HG03135 (cell line): Measurements from ENCODE around the gene SIGMAR1.
A peak's percentile ranks its signal among the peaks of the same experiment; 100 is the strongest.

Source experiments
- ATAC-seq: cut with Tn5 transposase; IDR thresholded peaks from one replicate; pipeline ENCODE4 v1.9.1; 2021; ENCODE audit warnings: mild to moderate bottlenecking, moderate library complexity; ENCODE audit not compliant: unreplicated experiment

SIGMAR1 gene

DNA sequence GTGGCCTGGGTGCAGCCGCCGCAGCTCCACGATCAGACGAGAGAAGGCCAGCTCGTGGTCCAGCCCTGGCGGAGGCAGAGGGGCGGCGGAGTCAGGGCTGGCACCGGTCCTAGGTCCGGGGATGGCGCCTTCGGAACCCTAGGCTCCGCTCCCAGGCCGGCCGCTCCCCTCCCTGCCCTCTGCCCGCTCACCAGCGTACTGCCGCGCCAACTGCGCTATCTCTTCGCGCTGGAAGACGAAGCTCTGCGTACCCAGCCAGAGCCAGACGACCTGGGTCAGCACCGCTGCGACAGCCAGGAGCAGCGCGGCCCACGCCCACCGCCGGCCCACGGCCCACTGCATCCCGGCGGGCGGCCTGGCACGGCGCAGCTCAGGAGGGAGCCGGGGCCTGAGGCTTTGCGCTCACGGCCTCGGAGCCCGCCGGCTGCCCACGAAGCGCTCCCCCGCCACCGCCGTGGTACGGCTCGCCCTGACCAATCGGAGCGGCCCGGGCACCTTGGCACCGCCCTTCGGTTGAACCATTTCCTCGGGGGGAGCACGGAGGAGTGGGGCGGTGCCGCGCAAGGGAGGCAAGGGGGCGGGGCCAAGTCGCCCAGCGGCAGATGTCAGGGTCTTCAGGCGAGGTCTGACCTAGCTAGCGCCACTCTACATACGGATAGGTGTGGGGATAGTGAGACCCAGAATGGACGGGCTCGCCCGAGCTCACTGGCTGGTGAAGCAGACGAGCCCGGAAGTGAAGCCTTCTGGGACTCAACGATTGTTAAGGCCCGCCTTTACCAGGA, at the start of gene SIGMAR1:
Gene SIGMAR1, minus strand, starts transcription at position 432 of the 782 bp plus-strand sequence. Its CDS starts 90 bp downstream, at position 342.
- ATAC-seq: peak; percentile 86

- ATAC-seq: no peak
Observed at GRCh38 chr9:34686732-34687131, 49.1 kb upstream of the SIGMAR1 start.

DNA sequence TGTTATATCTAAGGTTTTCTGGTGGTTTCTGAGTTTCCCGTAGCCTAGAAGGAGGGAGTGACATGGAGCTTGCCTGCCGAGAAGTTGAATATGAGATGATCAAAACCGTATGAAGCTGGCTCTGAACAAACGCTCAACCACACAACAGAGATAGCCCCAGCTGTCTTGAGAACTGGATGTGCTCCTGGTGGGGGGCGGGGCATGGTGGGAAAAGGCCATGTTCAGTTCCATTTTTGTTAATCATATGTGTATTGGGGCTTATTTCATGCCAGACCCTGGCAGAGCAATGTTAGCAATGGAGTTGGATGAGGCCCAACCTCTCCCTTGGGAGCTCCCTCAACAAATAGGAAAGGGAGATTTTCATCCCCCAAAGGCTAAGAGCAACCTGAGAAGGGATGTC, 48.6 kb upstream of the SIGMAR1 start:
- no peak for ATAC-seq

DNA sequence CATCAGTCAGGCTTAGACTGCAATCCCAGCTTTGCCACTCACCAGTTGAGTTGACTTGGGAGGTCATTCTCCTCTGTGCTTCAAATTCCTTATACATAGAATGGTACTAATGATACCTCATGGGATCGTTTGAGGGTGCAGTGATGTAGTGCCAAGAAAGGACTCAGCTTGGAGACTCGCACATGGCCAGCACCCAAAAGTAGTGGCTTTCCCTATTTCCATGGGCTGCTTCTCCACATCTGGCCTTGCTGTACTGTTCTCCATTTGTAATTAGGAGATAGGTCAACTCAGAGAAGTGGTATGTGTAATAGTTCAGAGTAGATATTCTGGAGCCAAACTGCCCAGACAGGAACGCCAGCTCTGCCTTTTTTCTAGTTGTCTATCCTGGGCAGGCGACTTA, 48.0 kb upstream of the SIGMAR1 start:
- no peak for ATAC-seq

DNA sequence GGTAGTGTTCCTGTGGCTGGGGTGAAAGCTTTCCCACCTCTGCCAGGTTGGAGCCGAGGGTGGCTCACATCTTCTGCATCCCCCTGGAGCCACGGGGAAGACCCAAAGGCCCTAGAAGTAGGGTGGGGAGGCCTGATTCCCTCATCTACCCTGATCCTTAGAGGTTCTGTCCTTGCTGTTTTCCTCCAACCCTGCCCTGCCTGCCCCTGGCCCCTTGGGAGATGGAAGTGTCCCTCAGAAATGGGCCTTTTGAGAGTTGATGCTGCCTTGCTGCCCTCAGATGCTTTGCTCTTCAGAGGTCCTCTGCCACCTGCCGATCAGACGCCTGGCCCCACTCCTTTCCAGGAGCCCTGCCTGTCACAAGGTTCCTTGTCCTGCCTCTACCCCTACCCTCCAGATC, 47.2 kb upstream of the SIGMAR1 start:
- ATAC-seq: no peak

DNA sequence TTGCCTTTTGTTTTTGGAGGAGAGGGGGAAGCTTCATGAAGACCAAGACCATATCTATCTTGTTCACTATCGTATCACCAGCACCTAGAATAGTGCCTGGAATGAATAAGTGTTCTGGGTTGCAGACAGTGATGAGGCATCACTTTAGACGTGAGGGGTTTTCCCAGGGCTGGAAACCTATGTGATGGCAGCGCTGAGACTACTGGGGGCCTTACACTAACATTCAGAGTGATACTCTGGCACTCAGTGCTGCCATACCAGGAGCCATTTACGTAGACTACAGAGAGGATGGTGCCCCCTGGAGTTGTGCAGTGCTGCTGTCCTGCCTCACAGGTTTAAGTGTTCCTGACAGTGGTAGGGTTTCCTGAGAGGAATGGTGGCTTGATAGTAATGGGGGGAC, 46.6 kb upstream of the SIGMAR1 start:
- no peak for ATAC-seq

- no peak for ATAC-seq
Observed at GRCh38 chr9:34675869-34676268, 38.3 kb upstream of the SIGMAR1 start.

GRCh38 chr9:34675048-34675714, 37.6 kb upstream of the SIGMAR1 start:
- no peak for ATAC-seq

DNA sequence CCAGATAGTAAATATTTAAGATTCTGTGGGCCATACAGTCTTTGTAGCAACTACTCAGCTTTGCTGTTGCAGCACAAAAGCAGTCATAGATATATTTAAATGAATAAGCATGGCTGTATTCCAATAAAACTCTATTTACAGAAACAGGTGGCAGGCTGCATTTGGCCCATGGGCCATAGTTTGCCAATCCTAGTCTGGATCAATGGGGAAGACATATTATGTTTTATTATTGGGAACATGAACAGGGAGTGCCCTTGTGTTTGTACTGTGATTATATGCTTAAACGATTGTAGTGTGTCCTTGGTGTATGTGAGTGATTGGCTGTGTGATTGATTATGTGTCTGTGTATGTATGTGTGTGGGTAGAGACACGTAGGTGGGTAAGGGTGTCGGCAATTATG, 36.9 kb upstream of the SIGMAR1 start:
- ATAC-seq: no peak

DNA sequence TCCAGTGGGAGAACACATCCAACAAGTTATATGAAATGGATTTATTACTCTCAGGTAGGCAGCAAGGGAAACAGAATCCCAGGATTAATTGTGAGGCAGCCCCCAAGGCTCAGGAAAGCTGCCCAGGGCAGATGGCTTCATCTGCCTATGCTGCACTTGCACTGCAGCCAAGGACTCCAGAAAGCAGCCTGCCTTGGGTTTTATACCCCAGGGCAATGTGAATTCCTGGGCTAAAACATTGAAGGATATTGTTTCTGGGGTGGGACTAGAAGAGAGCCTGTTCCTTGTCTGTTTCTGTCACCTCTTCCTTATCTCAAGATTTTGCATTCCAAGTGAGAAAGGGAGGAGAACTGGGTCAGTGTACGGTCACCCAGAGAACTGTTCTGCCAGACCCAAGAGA, 33.7 kb upstream of the SIGMAR1 start:
- no peak for ATAC-seq

- no peak for ATAC-seq
Observed at GRCh38 chr9:34669809-34670562, 32.4 kb upstream of the SIGMAR1 start.

- ATAC-seq: peak; percentile 50
Observed at GRCh38 chr9:34665381-34666250, 28.0 kb upstream of the SIGMAR1 start.

DNA sequence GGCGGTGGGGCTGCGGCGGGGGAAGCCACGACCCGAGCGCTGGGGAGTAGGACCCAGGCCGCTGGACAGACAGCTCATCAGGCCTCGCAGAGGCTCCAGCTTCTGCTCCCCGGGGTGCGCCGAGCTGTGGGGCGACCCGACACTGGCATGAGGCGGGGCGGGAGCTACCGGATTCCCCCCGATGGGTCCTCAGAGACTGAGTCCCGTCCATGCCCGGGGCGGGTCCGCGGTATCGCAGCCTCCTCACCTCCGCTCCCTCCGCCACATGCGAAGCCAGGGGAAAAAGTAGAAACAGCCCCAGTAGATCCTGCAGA, 27.4 kb upstream of the SIGMAR1 start:
- peak; percentile 14 for ATAC-seq

DNA sequence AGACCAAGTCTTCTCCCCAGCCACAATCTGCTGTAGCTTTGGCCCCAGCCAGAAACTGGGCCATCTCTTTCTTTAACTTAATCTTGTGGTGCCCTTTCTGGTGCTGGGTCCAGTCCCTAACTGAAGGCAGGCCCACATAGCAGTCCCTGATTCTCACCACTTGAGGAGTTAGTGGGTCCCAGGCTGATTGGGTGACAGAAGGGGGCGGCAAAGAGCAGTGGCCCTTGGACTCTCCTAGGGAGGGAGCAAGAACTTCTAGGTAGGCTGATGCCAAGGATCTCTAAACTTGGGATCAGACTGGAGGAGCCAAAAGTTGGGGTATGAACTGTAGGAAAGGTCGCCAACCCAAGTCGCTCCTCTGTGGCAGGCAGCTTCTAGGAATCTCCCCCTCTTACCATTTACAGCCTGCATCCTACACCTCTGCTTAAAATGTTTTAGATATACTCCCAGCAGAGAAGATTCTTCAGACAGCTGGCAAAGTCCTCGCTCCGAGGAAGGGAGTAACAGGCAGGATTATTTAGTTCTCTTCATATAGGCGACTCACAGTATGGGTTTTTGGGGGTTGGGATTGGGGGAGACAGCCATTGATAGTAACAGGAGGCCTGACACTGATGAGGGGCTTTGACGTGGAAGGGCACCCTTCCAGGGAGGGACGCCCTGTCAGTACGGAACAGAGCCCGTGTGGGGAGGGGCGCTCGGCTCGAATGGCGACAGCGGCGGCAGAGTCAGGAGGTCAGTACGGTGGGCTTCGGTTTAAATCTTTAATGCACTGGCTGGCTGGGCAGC, 26.9 kb upstream of the SIGMAR1 start:
- peak; percentile 65 for ATAC-seq

DNA sequence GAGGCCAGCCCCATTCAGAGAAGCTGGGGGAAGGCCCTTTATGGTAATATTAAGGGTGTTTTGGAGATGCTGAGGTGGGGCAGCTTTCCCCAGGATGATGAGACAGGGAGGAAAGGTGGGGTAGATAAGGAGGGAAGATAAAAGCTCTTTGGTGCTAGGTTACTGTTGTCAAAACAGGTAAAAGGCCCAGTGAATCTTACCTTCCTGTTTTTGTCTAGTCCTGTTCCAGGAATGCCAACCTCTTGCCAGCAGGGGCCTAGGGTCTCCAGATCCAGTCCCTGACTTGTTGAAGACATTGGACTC, 25.7 kb upstream of the SIGMAR1 start:
- ATAC-seq: no peak

- ATAC-seq: no peak
Observed at GRCh38 chr9:34662526-34663302, 25.1 kb upstream of the SIGMAR1 start, which contains the start of gene CCL27. TSS of gene CCL27 (minus strand) at chr9:34662657. CDS start at chr9:34662633, 24 bp downstream.

DNA sequence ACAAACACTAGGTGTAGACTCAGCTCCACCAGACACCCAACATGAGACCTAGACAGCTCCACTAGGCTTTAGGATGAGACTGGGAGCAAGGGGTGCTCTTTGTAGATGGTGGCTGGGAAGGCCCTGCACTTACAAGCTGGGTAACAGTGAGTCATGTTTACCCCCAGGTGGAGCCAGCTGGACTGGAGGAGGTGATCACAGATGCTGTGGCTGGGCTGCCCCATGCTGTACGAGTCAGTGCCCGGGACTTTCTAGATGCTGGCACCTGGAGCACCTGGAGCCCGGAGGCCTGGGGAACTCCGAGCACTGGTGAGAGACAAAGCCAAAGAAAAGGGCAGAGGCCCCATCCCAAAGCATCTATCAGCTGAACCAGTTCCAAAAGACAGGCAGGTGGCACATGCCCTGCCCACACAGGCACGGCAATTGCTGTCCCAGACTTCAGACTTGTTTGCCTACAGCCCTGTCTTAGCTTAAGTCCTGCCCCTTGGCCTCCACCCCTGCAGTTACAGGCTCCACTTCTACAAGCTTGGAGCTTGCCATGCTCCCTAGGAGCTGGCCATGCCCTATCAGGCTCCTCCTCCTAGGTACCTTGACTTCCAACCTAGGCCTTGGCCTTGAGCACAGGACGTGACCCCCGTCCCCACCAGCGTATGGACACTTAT, 22.1 kb upstream of the SIGMAR1 start:
- no peak for ATAC-seq

GRCh38 chr9:34658461-34658860, 20.9 kb upstream of the SIGMAR1 start:
- ATAC-seq: no peak

DNA sequence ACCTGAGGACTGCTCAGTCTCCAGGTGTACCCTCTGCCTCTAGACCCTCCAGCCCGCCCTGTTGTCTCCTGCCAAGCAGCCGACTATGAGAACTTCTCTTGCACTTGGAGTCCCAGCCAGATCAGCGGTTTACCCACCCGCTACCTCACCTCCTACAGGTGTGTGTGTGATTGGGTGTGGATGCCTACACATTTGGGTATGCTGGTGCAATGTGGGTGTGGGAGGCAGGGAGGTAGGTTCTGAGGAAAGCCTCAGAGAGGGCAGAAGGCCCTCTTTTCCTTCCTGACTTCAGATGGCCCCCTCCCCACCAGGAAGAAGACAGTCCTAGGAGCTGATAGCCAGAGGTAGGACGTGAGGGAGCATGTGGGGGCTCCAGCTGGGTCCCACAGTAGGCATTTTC, 19.4 kb upstream of the SIGMAR1 start:
- no peak for ATAC-seq
